GM12891 (cell line): Measurements from ENCODE around the gene CYP4V2.

Experiments used
- POLR2A ChIP-seq: IDR thresholded peaks from 2 replicates; pipeline ENCODE4 v1.6.1; 2011; ENCODE audit warnings: low read depth, low read length, control low read depth
- POLR2AphosphoS5 ChIP-seq: IDR thresholded peaks from 2 replicates; pipeline ENCODE4 v1.6.1; 2011; ENCODE audit warnings: low read depth, low read length, control low read depth
- TAF1 ChIP-seq: IDR thresholded peaks from 2 replicates; pipeline ENCODE4 v1.6.1; 2011; ENCODE audit warnings: low read depth, low read length, control low read depth

DNA sequence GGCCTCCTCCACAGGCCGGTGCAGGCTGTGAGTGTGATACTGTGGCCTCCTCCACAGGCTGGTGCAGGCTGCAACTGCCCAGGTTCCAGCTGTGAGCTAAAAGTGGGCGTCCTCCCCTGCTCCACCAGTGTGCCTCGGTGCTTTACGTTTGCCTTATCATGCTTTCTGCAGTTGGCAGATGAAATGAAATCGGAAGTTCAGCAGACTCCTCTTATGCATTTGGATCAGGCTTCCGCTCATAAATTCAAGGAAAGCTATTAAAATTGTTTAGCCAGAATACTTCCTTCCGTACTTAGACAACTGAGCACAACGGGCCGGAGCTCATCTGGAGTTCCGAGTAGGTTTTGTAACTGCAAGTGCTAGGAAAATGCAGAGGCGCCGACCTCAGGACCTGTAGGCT is 12.0 kb downstream of the CYP4V2 start:
- TF ChIP-seq POLR2AphosphoS5 (no peak), POLR2A (no peak), TAF1 (no peak)
